KMS-11 (cell line): ENCODE data around the gene LCMT1.
A peak's percentile ranks its signal among the peaks of the same experiment; 100 is the strongest.

Source experiments
- H2AFZ ChIP-seq: fragments of 200-600 bp; sonication (generic); 2 replicates; pipeline ENCODE4 v1.6.1; 2016; ENCODE audit warnings: antibody characterized with exemption, mixed run types, low read depth
- H3K27ac ChIP-seq: fragments of 200-600 bp; sonication (generic); 2 replicates; pipeline ENCODE4 v1.6.1; 2016; ENCODE audit warnings: mild to moderate bottlenecking, mixed run types
- H3K27me3 ChIP-seq: fragments of 200-600 bp; sonication (generic); 2 replicates; pipeline ENCODE4 v1.6.1; 2017; ENCODE audit warnings: mild to moderate bottlenecking, low read depth, mixed run types, moderate library complexity; ENCODE audit not compliant: insufficient read depth
- H3K36me3 ChIP-seq: fragments of 200-600 bp; sonication (generic); 2 replicates; pipeline ENCODE4 v1.6.1; 2017; ENCODE audit warnings: mild to moderate bottlenecking, mixed run types; ENCODE audit not compliant: insufficient read depth
- H3K4me1 ChIP-seq: fragments of 200-600 bp; sonication (generic); 2 replicates; pipeline ENCODE4 v1.6.1; 2016; ENCODE audit warnings: mild to moderate bottlenecking, low read depth, mixed run types; ENCODE audit not compliant: poor library complexity, severe bottlenecking
- H3K4me2 ChIP-seq: fragments of 200-600 bp; sonication (generic); 2 replicates; pipeline ENCODE4 v1.7.0; 2016; ENCODE audit warnings: mild to moderate bottlenecking, mixed run types
- H3K4me3 ChIP-seq: fragments of 200-600 bp; sonication (generic); IDR thresholded peaks from 2 replicates; pipeline ENCODE4 v1.6.1; 2017; ENCODE audit warnings: low read depth, low read length, mixed read lengths; ENCODE audit not compliant: insufficient read depth
- H3K79me2 ChIP-seq: fragments of 200-600 bp; sonication (generic); 2 replicates; pipeline ENCODE4 v1.6.1; 2016; ENCODE audit warnings: low read depth, mixed run types; ENCODE audit not compliant: insufficient read depth
- H3K9ac ChIP-seq: fragments of 200-600 bp; sonication (generic); 2 replicates; pipeline ENCODE4 v1.6.1; 2016; ENCODE audit warnings: mild to moderate bottlenecking, mixed run types
- H4K20me1 ChIP-seq: fragments of 200-600 bp; sonication (generic); 2 replicates; pipeline ENCODE4 v1.6.1; 2016; ENCODE audit warnings: mild to moderate bottlenecking, mixed run types; ENCODE audit not compliant: insufficient read depth
- CTCF ChIP-seq: fragments of 200-600 bp; sonication (generic); conservative IDR thresholded peaks from 2 replicates; pipeline ENCODE4 v1.6.1; 2017; ENCODE audit warnings: low read depth, mild to moderate bottlenecking, antibody characterized with exemption, low read length, moderate library complexity, mixed read lengths

Gene LCMT1

GRCh38 chr16:25078386-25078978 lies 33.1 kb upstream of the LCMT1 start:
- no peak for TF ChIP-seq CTCF
- H3K9ac ChIP-seq, result no peak overlapping the region
- peak overlapping the region; percentile 67 for H3K4me2 ChIP-seq
- H2AFZ ChIP-seq, result peak overlapping the region; percentile 3; the same call in 1 of the 2 replicates
- H4K20me1 ChIP-seq, result no peaks in the 10 kb centered on the region
- no peaks in the 10 kb centered on the region for H3K36me3 ChIP-seq
- no peaks in the 10 kb centered on the region for H3K79me2 ChIP-seq
- H3K4me1 ChIP-seq, result peaks cover 46% of the 10 kb centered on the region
- H3K27ac ChIP-seq, result peak overlapping the region; percentile 46
- H3K4me3 ChIP-seq, result no peak overlapping the region
- no peaks in the 10 kb centered on the region for H3K27me3 ChIP-seq

- TF ChIP-seq CTCF, result no peak
- Histone ChIP-seq H3K27me3 (no peaks in the 10 kb centered on the region), H4K20me1 (no peaks in the 10 kb centered on the region), H3K9ac (no peak overlapping the region), H3K36me3 (no peaks in the 10 kb centered on the region), H2AFZ (no peak overlapping the region), H3K4me1 (peaks cover 46% of the 10 kb centered on the region), H3K27ac (peak overlapping the region; percentile 3; the same call in 1 of the 2 replicates), H3K4me2 (peak overlapping the region; percentile 67), H3K4me3 (no peak overlapping the region), H3K79me2 (no peaks in the 10 kb centered on the region)
These were observed 31.7 kb upstream of the LCMT1 start for GRCh38 chr16:25079637-25080378.

GRCh38 chr16:25080420-25081131 lies 31.0 kb upstream of the LCMT1 start:
- no peak for TF ChIP-seq CTCF
- H3K27ac ChIP-seq, result no peak overlapping the region
- no peak overlapping the region for H3K4me3 ChIP-seq

GRCh38 chr16:25081702-25082101 lies 29.8 kb upstream of the LCMT1 start:
- H3K27me3 ChIP-seq, result no peaks in the 10 kb centered on the region
- no peak overlapping the region for H3K4me2 ChIP-seq
- no peak overlapping the region for H3K9ac ChIP-seq
- H3K27ac ChIP-seq, result no peak overlapping the region
- peaks cover 42% of the 10 kb centered on the region for H3K4me1 ChIP-seq
- no peak overlapping the region for H3K4me3 ChIP-seq
- no peaks in the 10 kb centered on the region for H4K20me1 ChIP-seq
- H3K36me3 ChIP-seq, result no peaks in the 10 kb centered on the region
- H2AFZ ChIP-seq, result no peak overlapping the region
- no peaks in the 10 kb centered on the region for H3K79me2 ChIP-seq
- no peak for TF ChIP-seq CTCF

More at GRCh38 chr16:25080420-25081131, 31.0 kb upstream of the LCMT1 start:
- Histone ChIP-seq H3K79me2 (no peaks in the 10 kb centered on the region), H3K36me3 (no peaks in the 10 kb centered on the region), H4K20me1 (no peaks in the 10 kb centered on the region), H2AFZ (no peak overlapping the region), H3K9ac (no peak overlapping the region), H3K4me1 (peaks cover 46% of the 10 kb centered on the region), H3K4me2 (peak overlapping the region; percentile 67; the same call in 1 of the 2 replicates), H3K27me3 (no peaks in the 10 kb centered on the region)
